OCI-LY7 (cell line): ENCODE measurements around the gene NAA25.

Experiments
- CTCF ChIP-seq: fragments of 200-600 bp; sonication (generic); conservative IDR thresholded peaks from 2 replicates; pipeline ENCODE4 v1.5.1; 2014; ENCODE audit warnings: mild to moderate bottlenecking, antibody characterized with exemption, low read length, moderate library complexity, mixed read lengths
- EZH2phosphoT487 ChIP-seq: fragments of 200-600 bp; sonication (generic); IDR thresholded peaks from 2 replicates; pipeline ENCODE4 v1.6.1; 2018; ENCODE audit warnings: low read depth, borderline replicate concordance, mild to moderate bottlenecking, mixed run types, antibody characterized with exemption, low read length, moderate library complexity, mixed read lengths

- no peak for TF ChIP-seq CTCF
- TF ChIP-seq EZH2phosphoT487 = no peak
These were observed at the start of gene NAA25 for GRCh38 chr12:112108202-112109079.
